Muscle of leg (tissue), 11 donors: ENCODE results near the gene MIER2. TPM values are rescaled to one million over a fixed set of nuclear protein-coding genes. Genes with fewer than 3 reads are reported as not detected.

Experiments used
- DNase-seq: peaks from one replicate; pipeline ENCODE4 v3.0.0; 2013
- H3K27ac ChIP-seq: one replicate; pipeline ENCODE4 v1.5.1; 2013; ENCODE audit warnings: mild to moderate bottlenecking, low read length, control low read depth
- H3K27me3 ChIP-seq: one replicate; pipeline ENCODE4 v1.6.1; 2013; ENCODE audit warnings: low read length; ENCODE audit not compliant: control insufficient read depth, insufficient read depth
- H3K36me3 ChIP-seq: one replicate; pipeline ENCODE4 v1.6.1; 2013; ENCODE audit warnings: low read length; ENCODE audit not compliant: control insufficient read depth, insufficient read depth
- H3K4me1 ChIP-seq: one replicate; pipeline ENCODE4 v1.6.1; 2013; ENCODE audit warnings: low read length; ENCODE audit not compliant: control insufficient read depth, insufficient read depth
- H3K4me3 ChIP-seq: one replicate; pipeline ENCODE4 v1.5.1; 2013; ENCODE audit warnings: low read length, control low read depth
- H3K9me3 ChIP-seq: replicated peaks from 2 replicates; pipeline ENCODE4 v1.6.1; 2013; ENCODE audit warnings: low read depth, low read length; ENCODE audit not compliant: control insufficient read depth
- WGBS: methylation state at CpG from one replicate; pipeline ENCODE4 v1.1.5; 2013; ENCODE audit warnings: missing lambda C conversion rate; ENCODE audit not compliant: insufficient coverage; 5-methylcytosine and 5-hydroxymethylcytosine counted together
- polyA plus RNA-seq, 8 donors: library from polyadenylated mRNA; unstranded; fragments of 120-200 nt; gene quantifications; one replicate each; pipeline versions ENCODE4 v1.2.1 to v1.2.3, GENCODE V29; 2013; ENCODE audit warnings: inconsistent platforms in 1 of 8, low replicate concordance in 1 of 8; ENCODE audit not compliant: insufficient read length in 8 of 8, insufficient read depth in 1 of 8
- total RNA-seq: library from RNA; stranded (reverse); fragments of 120-200 nt; gene quantifications from one replicate; pipeline ENCODE4 v1.2.4, GENCODE V29; 2013

Gene MIER2
- total and polyA plus RNA-seq, 9 donors = 17.2 to 33.5 (median 28.8) TPM

GRCh38 chr19:296476-297225 lies 47.9 kb downstream of the MIER2 start:
- 85% methylated on average over 20 of the region's 22 CpGs for WGBS
- Histone ChIP-seq H3K27ac (no peak overlapping the region), H3K4me1 (peaks cover 22% of the 10 kb centered on the region), H3K4me3 (no peak overlapping the region), H3K36me3 (no peaks in the 10 kb centered on the region), H3K27me3 (peaks cover 40% of the 10 kb centered on the region), H3K9me3 (no peaks in the 10 kb centered on the region)
- DNase-seq = no peak

GRCh38 chr19:295687-296370 lies 48.8 kb downstream of the MIER2 start:
- Histone ChIP-seq H3K4me1 (peaks cover 25% of the 10 kb centered on the region), H3K27me3 (peaks cover 44% of the 10 kb centered on the region), H3K4me3 (no peak overlapping the region), H3K9me3 (no peaks in the 10 kb centered on the region), H3K27ac (no peak overlapping the region), H3K36me3 (no peaks in the 10 kb centered on the region)
- DNase-seq = no peak
- WGBS = 80% methylated on average over 4 of the region's 13 CpGs

- Histone ChIP-seq H3K4me1 (peaks cover 25% of the 10 kb centered on the region), H3K4me3 (no peak overlapping the region), H3K36me3 (no peaks in the 10 kb centered on the region), H3K27me3 (peaks cover 50% of the 10 kb centered on the region), H3K9me3 (no peaks in the 10 kb centered on the region), H3K27ac (no peak overlapping the region)
- no peak for DNase-seq
- 4% methylated on average over 34 of the region's 38 CpGs for WGBS
Measured at GRCh38 chr19:294946-295686, 49.5 kb downstream of the MIER2 start.

- no peaks in the 10 kb centered on the region for H3K36me3 ChIP-seq
- WGBS = 3% methylated on average over 29 of the region's 29 CpGs
- peaks cover 25% of the 10 kb centered on the region for H3K4me1 ChIP-seq
- H3K27me3 ChIP-seq = peaks cover 57% of the 10 kb centered on the region
- no peak overlapping the region for H3K27ac ChIP-seq
- no peak overlapping the region for H3K4me3 ChIP-seq
- no peak for DNase-seq
- no peaks in the 10 kb centered on the region for H3K9me3 ChIP-seq
Measured at GRCh38 chr19:294341-294945, 50.2 kb downstream of the MIER2 start.

- 75% methylated on average over 14 of the region's 14 CpGs for WGBS
- no peak for DNase-seq
Measured at GRCh38 chr19:293436-294110, 51.0 kb downstream of the MIER2 start.

GRCh38 chr19:292951-293350 lies 51.6 kb downstream of the MIER2 start:
- H3K27me3 ChIP-seq = peaks cover 70% of the 10 kb centered on the region
- 90% methylated on average over 2 of the region's 4 CpGs for WGBS
- H3K4me3 ChIP-seq = no peak overlapping the region
- DNase-seq = no peak
- H3K4me1 ChIP-seq = peaks cover 25% of the 10 kb centered on the region
- H3K36me3 ChIP-seq = no peaks in the 10 kb centered on the region
- H3K9me3 ChIP-seq = no peaks in the 10 kb centered on the region
- H3K27ac ChIP-seq = no peak overlapping the region

More at GRCh38 chr19:293436-294110, 51.0 kb downstream of the MIER2 start:
- Histone ChIP-seq H3K27ac (no peak overlapping the region), H3K9me3 (no peaks in the 10 kb centered on the region), H3K36me3 (no peaks in the 10 kb centered on the region), H3K4me3 (no peak overlapping the region), H3K4me1 (peaks cover 25% of the 10 kb centered on the region), H3K27me3 (peaks cover 65% of the 10 kb centered on the region)

- Histone ChIP-seq H3K27ac (no peak overlapping the region), H3K27me3 (peaks cover 72% of the 10 kb centered on the region), H3K4me1 (peaks cover 25% of the 10 kb centered on the region), H3K9me3 (no peaks in the 10 kb centered on the region), H3K36me3 (no peaks in the 10 kb centered on the region), H3K4me3 (no peak overlapping the region)
- WGBS = 73% methylated on average over 10 of the region's 15 CpGs
- DNase-seq = no peak
Measured at GRCh38 chr19:292281-292884, 52.2 kb downstream of the MIER2 start.

- Histone ChIP-seq H3K27ac (no peak overlapping the region), H3K4me1 (peaks cover 25% of the 10 kb centered on the region), H3K36me3 (no peaks in the 10 kb centered on the region), H3K4me3 (no peak overlapping the region), H3K27me3 (peaks cover 72% of the 10 kb centered on the region), H3K9me3 (no peaks in the 10 kb centered on the region)
- 42% methylated on average over 52 of the region's 71 CpGs for WGBS
- DNase-seq = no peak
Measured at GRCh38 chr19:291561-292280, 52.9 kb downstream of the MIER2 start.

- DNase-seq = no peak
- Histone ChIP-seq H3K27ac (no peak within 1 kb of the TSS), H3K36me3 (no peaks in the 10 kb centered on the region), H3K27me3 (peaks cover 72% of the 10 kb centered on the region), H3K4me3 (no peak within 1 kb of the TSS), H3K9me3 (no peaks in the 10 kb centered on the region), H3K4me1 (peaks cover 25% of the 10 kb centered on the region)
- WGBS = under 1% methylated on average over 34 of the region's 60 CpGs
Measured at GRCh38 chr19:291006-291521, 53.5 kb downstream of the MIER2 start, which contains the start of gene PLPP2. Gene PLPP2 (minus strand): TSS chr19:291403. CDS start chr19:291336, 67 bp downstream.
